GM12801 (cell line): ENCODE measurements around the gene CHST7.

ENCODE experiments used
- CTCF ChIP-seq: IDR thresholded peaks from one replicate; pipeline ENCODE4 v1.5.1; 2011; ENCODE audit warnings: control low read depth; ENCODE audit not compliant: insufficient read length; ENCODE audit errors: extremely low read depth

The CHST7 gene

DNA sequence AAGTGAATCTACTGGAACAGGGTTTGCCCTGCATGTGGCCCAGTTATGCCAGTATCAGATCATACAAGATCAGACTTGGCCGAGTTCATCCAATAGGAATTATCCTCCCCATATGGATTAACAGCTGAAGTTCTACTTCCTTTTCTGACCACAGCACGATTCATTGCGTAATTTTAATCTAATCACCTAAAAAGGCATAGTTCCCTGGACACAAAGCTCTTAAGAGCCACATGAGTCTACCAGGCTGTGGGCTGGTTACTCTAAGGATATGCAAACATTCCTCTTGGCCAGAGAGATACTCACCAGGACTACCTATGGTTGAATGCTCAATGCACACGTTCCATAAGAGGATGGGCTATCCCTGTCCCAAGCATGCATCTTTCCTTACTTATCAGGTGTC lies 46.9 kb downstream of the CHST7 start:
- no peak for TF ChIP-seq CTCF

GRCh38 chrX:46621572-46621971 lies 48.0 kb downstream of the CHST7 start:
- TF ChIP-seq CTCF = no peak

- TF ChIP-seq CTCF = no peak
Observed at GRCh38 chrX:46624090-46624786, 50.7 kb downstream of the CHST7 start.

GRCh38 chrX:46626566-46626965 lies 53.0 kb downstream of the CHST7 start:
- TF ChIP-seq CTCF = no peak

DNA sequence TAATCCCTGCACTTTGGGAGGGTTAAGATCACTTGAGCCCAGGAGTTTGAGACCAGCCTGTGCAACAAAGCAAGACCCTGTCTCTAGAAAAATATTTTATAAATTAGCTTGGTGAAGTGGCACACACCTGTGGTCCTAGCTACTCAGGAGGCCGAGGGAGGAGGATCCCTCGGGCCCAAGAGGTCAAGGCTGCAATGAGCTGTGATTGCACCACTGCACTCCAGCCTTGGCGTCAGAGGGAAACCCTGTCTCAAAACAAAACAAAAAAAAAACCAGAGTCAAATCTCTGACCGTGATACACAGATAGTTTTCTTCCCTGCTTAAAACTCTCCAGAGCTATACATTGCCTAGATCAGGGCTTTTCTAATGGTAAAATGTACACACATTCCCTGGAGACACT lies 53.5 kb downstream of the CHST7 start:
- TF ChIP-seq CTCF = no peak

GRCh38 chrX:46627711-46628419 lies 54.3 kb downstream of the CHST7 start:
- no peak for TF ChIP-seq CTCF

DNA sequence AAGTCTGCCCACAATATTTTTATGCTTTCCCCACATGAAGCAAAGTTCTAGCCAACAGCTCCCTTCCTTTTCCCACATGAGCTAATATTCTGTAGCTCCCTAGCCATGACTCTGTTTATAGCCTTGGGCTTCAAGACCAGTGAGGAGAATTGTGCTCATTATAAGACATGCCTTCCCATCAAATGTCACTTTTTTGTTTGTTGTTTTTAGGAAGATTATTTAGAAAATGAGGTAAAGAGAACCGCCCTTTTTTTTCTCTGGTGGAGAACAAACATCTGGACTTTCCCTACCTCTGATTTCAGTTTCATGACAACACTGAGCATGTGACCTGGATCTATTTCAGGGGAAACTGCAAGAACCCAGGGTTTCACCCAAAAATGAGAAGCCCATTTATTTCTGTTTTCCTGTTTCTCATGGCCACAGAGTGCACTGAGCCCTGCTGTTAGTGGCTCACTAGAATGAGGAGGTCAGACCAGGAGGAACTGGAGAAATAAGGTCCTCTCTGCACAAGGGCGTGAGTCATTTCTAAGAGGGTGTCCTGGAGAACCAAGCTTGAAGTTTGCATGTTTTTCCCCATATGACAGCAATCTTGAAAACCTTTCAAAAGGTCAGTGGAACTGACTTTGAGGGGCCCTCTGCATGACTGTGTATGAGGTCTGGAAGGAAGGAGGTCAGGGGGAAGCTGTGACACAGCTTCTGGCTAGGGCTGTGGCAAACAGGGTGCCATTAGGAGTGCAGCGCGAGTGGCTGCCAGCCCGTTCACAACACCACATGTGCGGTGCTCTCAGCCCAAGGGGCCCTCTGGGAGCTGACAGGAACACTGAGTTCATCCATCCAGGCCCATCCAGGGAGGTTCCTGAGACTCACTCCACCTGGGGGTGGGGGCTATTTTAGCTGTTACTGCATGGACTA lies 55.2 kb downstream of the CHST7 start:
- TF ChIP-seq CTCF = no peak
